Esophagus squamous epithelium (tissue), 5 donors: ENCODE data around the gene FAM83E. TPM values are rescaled to one million over a fixed set of nuclear protein-coding genes. Genes with fewer than 3 reads are reported as not detected.

Experiments
- DNase-seq: peaks from one replicate; lab custom pipeline; 2025; lab: John Stamatoyannopoulos, UW
- H3K27ac ChIP-seq, 4 donors: fragments of 200-600 bp; sonication (generic); one replicate each; pipeline ENCODE4 v1.5.1; 2016 to 2019; ENCODE audit warnings: mild to moderate bottlenecking in 1 of 4
- H3K27me3 ChIP-seq, 4 donors: fragments of 200-600 bp; sonication (generic); 1 replicate in 3 of 4; 2 replicates in 1 of 4; pipeline versions ENCODE4 v1.5.1 to v1.6.0; 2017 to 2021; ENCODE audit warnings: antibody characterized with exemption in 1 of 4
- H3K36me3 ChIP-seq, 3 donors: fragments of 200-600 bp; sonication (generic); one replicate each; pipeline ENCODE4 v1.5.1; 2016 to 2019
- H3K4me1 ChIP-seq, 3 donors: fragments of 200-600 bp; sonication (generic); one replicate each; pipeline ENCODE4 v1.5.1; 2017 to 2019
- H3K4me3 ChIP-seq, 4 donors: fragments of 200-600 bp; sonication (generic); 1 replicate in 3 of 4; 2 replicates in 1 of 4; pipeline ENCODE4 v1.5.1; 2016 to 2019; ENCODE audit warnings: mild to moderate bottlenecking in 2 of 4, moderate library complexity in 1 of 4
- H3K9me3 ChIP-seq, 3 donors: fragments of 200-600 bp; sonication (generic); one replicate each; pipeline ENCODE4 v1.5.1; 2016 to 2019
- CTCF ChIP-seq, 6 experiments: fragments of 450-650 bp in 4 of 6; fragments of 200-600 bp in 2 of 6; sonication (generic) in 2 of 6; IDR thresholded peaks; one replicate each; pipeline ENCODE4 v1.5.1; 2016 to 2019; ENCODE audit warnings: antibody characterized with exemption in 6 of 6, mild to moderate bottlenecking in 4 of 6, moderate library complexity in 4 of 6
- POLR2A ChIP-seq, 4 donors: fragments of 450-650 bp; IDR thresholded peaks; one replicate each; pipeline ENCODE4 v1.6.1; 2017; ENCODE audit warnings: antibody characterized with exemption in 4 of 4, mild to moderate bottlenecking in 4 of 4, moderate library complexity in 3 of 4
- WGBS, 2 donors: methylation state at CpG; one replicate each; pipeline ENCODE4 v1.1.5; 2018; 5-methylcytosine and 5-hydroxymethylcytosine counted together
- intact Hi-C: fragments of 100-400 bp; cut with DNase I; formaldehyde crosslinking; loops from one replicate; pipeline ENCODE4 v1.15.0; 2022
- total RNA-seq, 4 donors: library from RNA; depleted of rRNA; stranded (reverse); fragments of >200 nt; gene quantifications; one replicate each; pipeline ENCODE4 v1.1.0, GENCODE V29; 2016
- donor health status: DM: yes; HTN: yes; CAD: no.

Gene FAM83E
- total RNA-seq, 4 donors from 2014 or later = 3.1 to 12.3 (median 8.6) TPM

DNA sequence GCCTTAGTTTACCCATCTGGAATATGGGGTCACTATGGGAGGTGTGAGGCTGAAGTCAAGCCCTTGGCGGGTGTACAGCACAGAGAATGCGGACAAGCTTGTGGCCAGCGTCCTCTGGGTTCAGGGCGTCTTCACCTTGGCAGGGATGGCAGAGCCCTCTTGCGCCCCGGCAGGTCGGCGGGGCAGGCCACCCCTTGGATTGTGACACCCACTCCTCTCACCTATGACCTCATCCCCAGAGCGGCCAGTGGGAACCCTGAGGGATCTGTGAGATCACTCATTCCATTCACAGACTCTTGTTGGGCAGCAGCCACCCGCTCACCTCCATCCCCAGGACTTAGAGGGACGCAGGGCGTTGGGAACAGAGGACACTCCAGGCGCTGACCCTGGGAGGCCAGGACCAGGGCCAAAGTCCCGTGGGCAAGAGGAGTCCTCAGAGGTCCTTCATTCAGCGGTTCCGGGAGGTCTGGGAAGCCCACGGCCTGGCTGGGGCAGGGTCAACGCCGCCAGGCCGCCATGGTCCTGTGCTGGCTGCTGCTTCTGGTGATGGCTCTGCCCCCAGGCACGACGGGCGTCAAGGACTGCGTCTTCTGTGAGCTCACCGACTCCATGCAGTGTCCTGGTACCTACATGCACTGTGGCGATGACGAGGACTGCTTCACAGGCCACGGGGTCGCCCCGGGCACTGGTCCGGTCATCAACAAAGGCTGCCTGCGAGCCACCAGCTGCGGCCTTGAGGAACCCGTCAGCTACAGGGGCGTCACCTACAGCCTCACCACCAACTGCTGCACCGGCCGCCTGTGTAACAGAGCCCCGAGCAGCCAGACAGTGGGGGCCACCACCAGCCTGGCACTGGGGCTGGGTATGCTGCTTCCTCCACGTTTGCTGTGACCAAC lies 8.2 kb downstream of the FAM83E start, which contains the start of gene SPACA4:
Gene SPACA4, plus strand, starts transcription at position 280 of the 896 bp plus-strand sequence. Its CDS starts 237 bp downstream, at position 517.
- intact Hi-C loops = no loop called here
- peaks cover 0 to 4% (median 0%) of the 10 kb centered on the region in 3 donors for H3K4me1 ChIP-seq
- DNase-seq = no peak
- H3K36me3 ChIP-seq = no peaks in the 10 kb centered on the region
- no peak within 1 kb of the TSS for H3K27ac ChIP-seq
- H3K27me3 ChIP-seq = no peaks in the 10 kb centered on the region
- WGBS, 2 donors = 78% methylated on average over 4 of the region's 39 CpGs; no CpG with 5 or more reads in 1 of the 2 donors
- H3K4me3 ChIP-seq = no peak within 1 kb of the TSS
- TF ChIP-seq CTCF (IDR thresholded peaks at IDR 0.05) = no peak
- TF ChIP-seq POLR2A (IDR thresholded peaks at IDR 0.05) = no peak
- no peaks in the 10 kb centered on the region for H3K9me3 ChIP-seq

DNA sequence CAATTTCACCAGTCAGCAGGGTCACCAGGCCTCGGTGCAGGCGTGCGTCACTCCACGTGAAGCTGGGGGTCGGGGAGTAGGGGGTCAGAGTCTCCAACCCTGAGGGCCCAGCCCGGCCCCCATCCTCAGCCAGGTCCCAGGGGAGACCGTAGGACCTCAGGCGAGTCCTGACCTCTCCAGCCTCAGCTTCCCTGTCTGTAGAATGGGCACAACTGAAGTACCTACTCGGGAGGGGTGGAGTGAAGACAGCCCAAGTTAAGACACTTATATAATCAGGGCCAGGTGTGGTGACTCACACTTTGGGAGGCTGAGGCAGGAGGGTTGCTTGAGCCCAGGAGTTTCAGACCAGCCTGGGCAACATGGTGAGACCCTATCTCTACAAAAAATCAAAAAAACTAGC lies 11.0 kb downstream of the FAM83E start:
- intact Hi-C loops = no loop called here
- TF ChIP-seq CTCF (IDR thresholded peaks at IDR 0.05) (no peak), POLR2A (IDR thresholded peaks at IDR 0.05) (no peak)
- Histone ChIP-seq H3K4me1 (peaks cover 0 to 2% (median 0%) of the 10 kb centered on the region in 3 donors), H3K9me3 (no peaks in the 10 kb centered on the region), H3K4me3 (no peak overlapping the region), H3K36me3 (peaks cover 0 to 25% (median 0%) of the 10 kb centered on the region in 3 donors), H3K27me3 (peaks cover 0 to 10% (median 0%) of the 10 kb centered on the region in 4 donors), H3K27ac (no peak overlapping the region)
- 67 to 86% methylated on average over 2 to 5 of the region's 9 CpGs for WGBS, 2 donors
- DNase-seq = no peak

- H3K4me3 ChIP-seq = no peak overlapping the region
Measured at GRCh38 chr19:48603449-48603848, 11.4 kb downstream of the FAM83E start.

DNA sequence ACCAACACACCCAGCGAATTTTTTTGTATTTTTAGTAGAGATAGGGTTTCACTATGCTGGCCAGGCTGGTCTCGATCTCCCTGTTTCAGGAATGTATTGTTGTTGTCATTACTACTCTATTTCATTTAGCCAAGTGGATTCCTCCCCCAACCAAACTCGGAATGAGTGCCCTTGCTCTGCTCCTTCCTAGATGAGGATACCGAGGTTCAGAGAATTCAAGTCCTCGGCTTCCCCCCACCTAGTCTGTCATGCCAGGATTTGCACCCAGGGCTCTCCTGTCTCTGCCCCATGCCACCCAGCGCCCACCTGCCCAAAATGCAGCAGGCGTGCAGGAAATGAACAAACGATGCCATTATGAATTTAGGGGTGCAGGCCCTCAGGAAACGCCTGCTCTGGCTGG lies 11.9 kb downstream of the FAM83E start:
- intact Hi-C loops = no loop called here
- peaks cover 0 to 10% (median 0%) of the 10 kb centered on the region in 4 donors for H3K27me3 ChIP-seq
- H3K4me3 ChIP-seq = no peak overlapping the region
- H3K4me1 ChIP-seq = no peaks in the 10 kb centered on the region
- no peaks in the 10 kb centered on the region for H3K9me3 ChIP-seq
- no peak overlapping the region for H3K27ac ChIP-seq
- DNase-seq = no peak
- H3K36me3 ChIP-seq = peaks cover 0 to 33% (median 0%) of the 10 kb centered on the region in 3 donors
- TF ChIP-seq CTCF (IDR thresholded peaks at IDR 0.05) (no peak), POLR2A (IDR thresholded peaks at IDR 0.05) (no peak)
- 70 to 85% methylated on average over 3 to 8 of the region's 9 CpGs for WGBS, 2 donors

More at GRCh38 chr19:48603449-48603848, 11.4 kb downstream of the FAM83E start:
- Histone ChIP-seq H3K9me3 (no peaks in the 10 kb centered on the region), H3K27me3 (peaks cover 0 to 10% (median 0%) of the 10 kb centered on the region in 4 donors), H3K36me3 (peaks cover 0 to 29% (median 0%) of the 10 kb centered on the region in 3 donors), H3K4me1 (no peaks in the 10 kb centered on the region), H3K27ac (no peak overlapping the region)
- 95 to 97% methylated on average over 5 to 19 of the region's 39 CpGs for WGBS, 2 donors
- TF ChIP-seq POLR2A (IDR thresholded peaks at IDR 0.05) (no peak), CTCF (IDR thresholded peaks at IDR 0.05) (no peak)
- intact Hi-C loops = no loop called here
- no peak for DNase-seq
